Measurements from ENCODE around the gene TBX19. TPM values are rescaled to one million over a fixed set of nuclear protein-coding genes. Genes with fewer than 3 reads are reported as not detected.
A peak's percentile ranks its signal among the peaks of the same experiment; 100 is the strongest.

Gene TBX19
- total RNA-seq, 1 experiment from 2014 or later = 0.36 TPM

GRCh38 chr1:168279253-168279652, 1.4 kb upstream of the TBX19 start:
- POLR2A ChIA-PET (ENCODE audit: unreplicated experiment) = no interaction called here
- DNase-seq (no peak), ATAC-seq (no peak)
- H3K9me3 ChIP-seq (ENCODE audit: low read length) = no peaks in the 10 kb centered on the region
- 0 out of 2 replicates have a peak, but pooled peaks cover 2% of the 10 kb centered on the region for H3K4me1 ChIP-seq (ENCODE audit: insufficient read depth, low read length)
- H3K36me3 ChIP-seq (ENCODE audit: low read depth, low read length) = no peaks in the 10 kb centered on the region
- H3K4me2 ChIP-seq (ENCODE audit: low read length) = no peak overlapping the region
- TF ChIP-seq EZH2phosphoT487 (IDR thresholded peaks at IDR 0.05; ENCODE audit: borderline replicate concordance, low read length) (no peak), EZH2 (IDR thresholded peaks at IDR 0.05; ENCODE audit: low read length, unreplicated experiment) (no peak)
- TF ChIP-seq, protein P1, sequence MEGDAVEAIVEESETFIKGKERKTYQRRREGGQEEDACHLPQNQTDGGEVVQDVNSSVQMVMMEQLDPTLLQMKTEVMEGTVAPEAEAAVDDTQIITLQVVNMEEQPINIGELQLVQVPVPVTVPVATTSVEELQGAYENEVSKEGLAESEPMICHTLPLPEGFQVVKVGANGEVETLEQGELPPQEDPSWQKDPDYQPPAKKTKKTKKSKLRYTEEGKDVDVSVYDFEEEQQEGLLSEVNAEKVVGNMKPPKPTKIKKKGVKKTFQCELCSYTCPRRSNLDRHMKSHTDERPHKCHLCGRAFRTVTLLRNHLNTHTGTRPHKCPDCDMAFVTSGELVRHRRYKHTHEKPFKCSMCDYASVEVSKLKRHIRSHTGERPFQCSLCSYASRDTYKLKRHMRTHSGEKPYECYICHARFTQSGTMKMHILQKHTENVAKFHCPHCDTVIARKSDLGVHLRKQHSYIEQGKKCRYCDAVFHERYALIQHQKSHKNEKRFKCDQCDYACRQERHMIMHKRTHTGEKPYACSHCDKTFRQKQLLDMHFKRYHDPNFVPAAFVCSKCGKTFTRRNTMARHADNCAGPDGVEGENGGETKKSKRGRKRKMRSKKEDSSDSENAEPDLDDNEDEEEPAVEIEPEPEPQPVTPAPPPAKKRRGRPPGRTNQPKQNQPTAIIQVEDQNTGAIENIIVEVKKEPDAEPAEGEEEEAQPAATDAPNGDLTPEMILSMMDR (conservative IDR thresholded peaks at IDR 0.05; ENCODE audit: low read depth, low read length) = no peak
- intact Hi-C loops (cut with micrococcal nuclease) = no loop called here
- CTCF ChIA-PET = no interaction called here
- H3K9ac ChIP-seq (ENCODE audit: low read length) = no peak overlapping the region
- H4K20me1 ChIP-seq (ENCODE audit: low read length) = no peaks in the 10 kb centered on the region
- no peak overlapping the region for H3K27ac ChIP-seq (ENCODE audit: low read length)
- no peak overlapping the region for H3K4me3 ChIP-seq (ENCODE audit: low read length)
- no peaks in the 10 kb centered on the region for H3K79me2 ChIP-seq (ENCODE audit: low read length)
- H3K27me3 ChIP-seq (ENCODE audit: low read length) = no peaks in the 10 kb centered on the region
- H3K9me2 ChIP-seq (replicated peaks; ENCODE audit: low read length) = no peaks in the 10 kb centered on the region
- BruUV-seq (replicated peaks) = no TSS peak
- H3F3A ChIP-seq (ENCODE audit: low read length, unreplicated experiment) = no peaks in the 10 kb centered on the region
- H2AFZ ChIP-seq (ENCODE audit: low read length) = no peak overlapping the region

- Histone ChIP-seq H3K27ac (ENCODE audit: low read length) (no peak overlapping the region), H3K36me3 (ENCODE audit: low read depth, low read length) (no peaks in the 10 kb centered on the region), H3K79me2 (ENCODE audit: low read length) (no peaks in the 10 kb centered on the region), H3F3A (ENCODE audit: low read length, unreplicated experiment) (no peaks in the 10 kb centered on the region), H3K4me1 (ENCODE audit: insufficient read depth, low read length) (peaks cover 27% of the 10 kb centered on the region), H3K9ac (ENCODE audit: low read length) (no peak overlapping the region), H3K27me3 (ENCODE audit: low read length) (no peaks in the 10 kb centered on the region), H3K4me2 (ENCODE audit: low read length) (no peak overlapping the region), H2AFZ (ENCODE audit: low read length) (no peak overlapping the region), H3K9me2 (replicated peaks; ENCODE audit: low read length) (no peaks in the 10 kb centered on the region), H4K20me1 (ENCODE audit: low read length) (no peaks in the 10 kb centered on the region), H3K9me3 (ENCODE audit: low read length) (no peaks in the 10 kb centered on the region), H3K4me3 (ENCODE audit: low read length) (no peak overlapping the region)
- BruUV-seq (replicated peaks) = no TSS peak
- TF ChIP-seq, protein P1 (conservative IDR thresholded peaks at IDR 0.05; ENCODE audit: low read depth, low read length) = no peak
- TF ChIP-seq EZH2phosphoT487 (IDR thresholded peaks at IDR 0.05; ENCODE audit: borderline replicate concordance, low read length) (no peak), EZH2 (IDR thresholded peaks at IDR 0.05; ENCODE audit: low read length, unreplicated experiment) (no peak)
- no peak for ATAC-seq
- ChIA-PET POLR2A (ENCODE audit: unreplicated experiment) (no interaction called here), CTCF (no interaction called here)
- intact Hi-C loops (cut with micrococcal nuclease) = no loop called here
- no peak for DNase-seq
Observed at GRCh38 chr1:168281603-168282325, 1.1 kb downstream of the TBX19 start.

DNA sequence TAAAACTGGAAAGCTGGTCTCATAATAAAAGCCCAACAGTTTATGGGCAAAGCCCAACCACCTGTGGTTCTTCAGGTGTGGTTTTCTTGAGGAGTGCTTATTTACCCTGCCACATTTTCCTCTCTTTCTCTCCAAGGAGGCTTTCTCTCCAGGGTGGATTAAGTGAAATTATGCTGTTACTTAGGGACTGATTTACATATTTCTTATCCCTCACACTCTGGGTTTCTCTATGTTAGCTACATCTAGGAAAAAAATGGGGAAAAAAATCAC, 4.8 kb downstream of the TBX19 start:
- peak overlapping the region; percentile 36 for H3K27ac ChIP-seq (ENCODE audit: low read length)
- H2AFZ ChIP-seq (ENCODE audit: low read length) = no peak overlapping the region
- no peaks in the 10 kb centered on the region for H3K27me3 ChIP-seq (ENCODE audit: low read length)
- no peak overlapping the region for H3K9ac ChIP-seq (ENCODE audit: low read length)
- no peaks in the 10 kb centered on the region for H4K20me1 ChIP-seq (ENCODE audit: low read length)
- no peaks in the 10 kb centered on the region for H3K9me2 ChIP-seq (replicated peaks; ENCODE audit: low read length)
- intact Hi-C loops (cut with micrococcal nuclease) = loop anchor here (5.0 kb wide), 1 partner anchor 58 kb away; the partner anchor contains the start of gene SFT2D2
- H3K9me3 ChIP-seq (ENCODE audit: low read length) = no peaks in the 10 kb centered on the region
- TF ChIP-seq, protein P1 (conservative IDR thresholded peaks at IDR 0.05; ENCODE audit: low read depth, low read length) = no peak
- TF ChIP-seq EZH2phosphoT487 (IDR thresholded peaks at IDR 0.05; ENCODE audit: borderline replicate concordance, low read length) = no peak
- TF ChIP-seq EZH2 (IDR thresholded peaks at IDR 0.05; ENCODE audit: low read length, unreplicated experiment) = no peak
- H3K79me2 ChIP-seq (ENCODE audit: low read length) = no peaks in the 10 kb centered on the region
- peak overlapping the region; percentile 32 for H3K4me2 ChIP-seq (ENCODE audit: low read length)
- no peaks in the 10 kb centered on the region for H3K36me3 ChIP-seq (ENCODE audit: low read depth, low read length)
- POLR2A ChIA-PET (ENCODE audit: unreplicated experiment) = no interaction called here
- BruUV-seq (replicated peaks) = no TSS peak
- H3K4me3 ChIP-seq (ENCODE audit: low read length) = no peak overlapping the region
- CTCF ChIA-PET = interaction anchor here (1.0 to 1.5 kb wide), 2 partner anchors 36 to 57 kb away, joined by 3 to 4 read pairs; no protein-coding TSS in a partner anchor
- H3K4me1 ChIP-seq (ENCODE audit: insufficient read depth, low read length) = peaks cover 50% of the 10 kb centered on the region
- DNase-seq = peak; percentile 85
- ATAC-seq = peak; percentile 46
- peaks cover 10% of the 10 kb centered on the region for H3F3A ChIP-seq (ENCODE audit: low read length, unreplicated experiment)

All from PC-3 (cell line).